HG03280 (cell line): ENCODE results near the gene DNM2.
A peak's percentile ranks its signal among the peaks of the same experiment; 100 is the strongest.
"Not testable (repeated sequence)": the region's sequence is repeated elsewhere in the genome, so short reads cannot be mapped to it uniquely, and the experiment has no call there.

Experiments used
- ATAC-seq: cut with Tn5 transposase; IDR thresholded peaks from one replicate; pipeline ENCODE4 v1.9.1; 2021; ENCODE audit warnings: mild to moderate bottlenecking, moderate library complexity; ENCODE audit not compliant: unreplicated experiment

The DNM2 gene

GRCh38 chr19:10856899-10857298 is 139.0 kb downstream of the DNM2 start:
- ATAC-seq, result not testable (repeated sequence)

DNA sequence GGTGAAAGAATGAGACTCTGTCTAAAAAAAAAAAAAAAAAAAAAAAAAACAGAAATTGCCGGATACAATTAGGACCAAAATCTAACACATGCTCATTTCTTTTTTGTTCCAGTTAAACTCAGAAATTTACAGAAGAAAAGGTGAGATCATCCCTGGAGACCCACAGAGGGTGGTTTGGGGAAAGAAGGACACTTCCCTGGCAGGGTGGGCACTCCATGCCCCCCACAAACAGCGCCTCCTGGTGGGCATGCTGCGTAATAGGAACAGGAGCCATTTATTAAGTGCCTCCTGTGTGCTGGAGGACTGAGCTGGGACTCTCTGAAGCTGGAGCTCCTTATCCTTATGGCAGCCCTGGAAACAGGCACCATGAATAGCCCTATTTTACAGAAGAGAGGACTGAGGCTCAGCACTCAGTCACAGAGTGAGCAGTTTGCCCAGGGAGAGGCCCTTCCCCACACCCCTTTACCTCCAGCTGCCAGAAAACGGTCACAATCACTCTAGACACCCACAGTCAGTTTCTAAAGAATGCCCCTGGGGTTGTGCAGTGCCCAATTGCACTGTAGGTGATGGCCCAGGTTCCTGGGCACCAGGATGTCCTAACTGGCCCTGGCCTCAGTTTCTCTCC is 140.4 kb downstream of the DNM2 start:
- no peak for ATAC-seq

GRCh38 chr19:10861103-10861651 is 143.3 kb downstream of the DNM2 start:
- no peak for ATAC-seq

DNA sequence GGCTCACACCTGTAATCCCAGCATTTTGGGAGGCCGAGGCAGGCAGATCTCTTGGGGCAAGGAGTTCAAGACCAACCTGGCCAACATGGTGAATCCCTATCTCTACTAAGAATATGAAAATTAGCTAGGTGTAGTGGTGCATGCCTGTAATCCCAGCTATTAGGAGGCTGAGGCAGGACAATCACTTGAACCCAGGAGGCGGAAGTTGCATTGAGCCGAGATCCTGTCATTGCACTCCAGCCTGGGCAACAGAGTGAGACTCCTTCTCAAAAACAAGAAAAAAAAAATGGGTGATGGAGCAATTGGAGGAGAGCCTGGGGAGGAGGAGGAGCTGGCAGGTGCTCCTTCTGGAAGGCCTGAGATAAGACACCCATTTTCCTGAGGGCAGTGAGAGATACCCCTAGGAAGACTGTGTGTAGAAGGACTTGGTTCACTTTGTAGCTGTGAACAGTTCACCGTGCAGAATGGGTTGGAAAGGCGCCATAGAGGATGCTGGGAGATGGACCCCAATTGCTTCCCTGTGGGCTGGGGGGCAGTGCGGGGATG is 144.8 kb downstream of the DNM2 start:
- ATAC-seq, result no peak

GRCh38 chr19:10863107-10863717 is 145.3 kb downstream of the DNM2 start:
- no peak for ATAC-seq

- no peak for ATAC-seq
These were observed 146.6 kb downstream of the DNM2 start for GRCh38 chr19:10864538-10864899.

GRCh38 chr19:10866495-10866894 is 148.6 kb downstream of the DNM2 start:
- ATAC-seq, result no peak

- ATAC-seq, result no peak
These were observed 151.1 kb downstream of the DNM2 start for GRCh38 chr19:10868872-10869547.

GRCh38 chr19:10869872-10870311 is 152.0 kb downstream of the DNM2 start:
- ATAC-seq, result not testable (repeated sequence)

GRCh38 chr19:10870501-10870954 is 152.6 kb downstream of the DNM2 start:
- ATAC-seq, result no peak

- peak; percentile 75 for ATAC-seq
These were observed 153.2 kb downstream of the DNM2 start, which contains the start of gene CARM1 for GRCh38 chr19:10870955-10871603. CARM1 (plus strand) TSS chr19:10871553; CDS start chr19:10871703, 150 bp downstream.

DNA sequence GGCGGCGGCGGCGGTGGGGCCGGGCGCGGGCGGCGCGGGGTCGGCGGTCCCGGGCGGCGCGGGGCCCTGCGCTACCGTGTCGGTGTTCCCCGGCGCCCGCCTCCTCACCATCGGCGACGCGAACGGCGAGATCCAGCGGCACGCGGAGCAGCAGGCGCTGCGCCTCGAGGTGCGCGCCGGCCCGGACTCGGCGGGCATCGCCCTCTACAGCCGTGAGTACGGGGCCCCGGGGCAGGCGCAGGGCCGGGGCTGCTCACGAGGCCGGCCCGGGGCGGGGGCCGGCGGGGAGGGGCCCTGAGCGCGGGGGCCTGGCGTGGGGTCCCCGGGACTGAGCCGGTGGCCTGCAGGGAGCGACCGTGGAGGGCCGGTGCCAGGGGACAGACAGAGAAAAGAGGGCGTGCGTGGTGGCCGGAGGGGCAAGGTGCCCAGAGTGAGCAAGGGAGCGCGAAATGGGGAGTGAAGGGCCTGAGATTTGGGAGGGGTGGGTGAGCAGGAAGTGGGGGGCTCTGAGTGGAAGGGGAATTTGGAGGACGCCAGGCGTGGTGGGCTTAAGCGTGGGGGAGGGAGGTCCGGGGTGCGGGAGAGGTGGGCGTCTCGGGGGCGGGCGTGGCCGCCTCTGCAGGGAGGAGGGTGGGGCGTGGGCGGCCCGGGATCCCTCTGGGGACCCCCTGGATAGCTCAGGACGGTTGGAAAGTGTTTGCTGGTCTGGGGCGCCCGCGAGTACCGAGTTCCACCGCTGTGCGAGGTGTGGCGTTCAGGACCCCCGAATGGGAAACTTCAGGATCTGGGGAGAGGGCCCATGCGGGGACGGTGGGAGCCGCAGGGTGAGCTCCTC is 154.0 kb downstream of the DNM2 start:
- peak; percentile 19 for ATAC-seq

DNA sequence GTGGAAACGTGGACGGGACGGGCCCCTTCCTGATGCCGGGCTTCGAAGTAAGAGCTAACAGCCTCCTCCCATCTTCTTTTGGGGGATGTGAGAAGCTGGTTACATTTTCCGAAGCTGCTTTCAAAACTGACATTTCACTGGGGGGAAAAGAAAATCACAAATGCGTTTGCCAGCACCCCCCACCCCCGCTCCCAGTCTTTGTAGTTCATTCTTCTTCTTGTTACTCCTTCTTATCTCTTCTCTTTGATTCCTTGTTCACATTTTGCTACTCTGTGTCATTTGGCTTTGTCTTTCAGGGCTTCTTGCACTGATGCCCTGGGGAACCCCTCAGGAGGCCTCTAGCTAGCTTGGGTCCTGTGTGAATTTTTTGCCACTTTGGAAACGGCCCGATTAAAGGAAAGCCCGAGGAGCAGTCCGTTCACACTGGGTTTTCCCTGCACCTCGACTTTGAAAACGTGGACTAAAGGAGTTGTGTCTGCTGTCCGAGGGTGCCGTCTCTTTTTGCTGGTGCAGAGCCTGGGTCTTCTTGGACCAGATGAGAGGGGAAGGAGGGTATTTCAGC is 154.7 kb downstream of the DNM2 start:
- ATAC-seq, result no peak

GRCh38 chr19:10874024-10874423 is 156.1 kb downstream of the DNM2 start:
- ATAC-seq, result no peak

DNA sequence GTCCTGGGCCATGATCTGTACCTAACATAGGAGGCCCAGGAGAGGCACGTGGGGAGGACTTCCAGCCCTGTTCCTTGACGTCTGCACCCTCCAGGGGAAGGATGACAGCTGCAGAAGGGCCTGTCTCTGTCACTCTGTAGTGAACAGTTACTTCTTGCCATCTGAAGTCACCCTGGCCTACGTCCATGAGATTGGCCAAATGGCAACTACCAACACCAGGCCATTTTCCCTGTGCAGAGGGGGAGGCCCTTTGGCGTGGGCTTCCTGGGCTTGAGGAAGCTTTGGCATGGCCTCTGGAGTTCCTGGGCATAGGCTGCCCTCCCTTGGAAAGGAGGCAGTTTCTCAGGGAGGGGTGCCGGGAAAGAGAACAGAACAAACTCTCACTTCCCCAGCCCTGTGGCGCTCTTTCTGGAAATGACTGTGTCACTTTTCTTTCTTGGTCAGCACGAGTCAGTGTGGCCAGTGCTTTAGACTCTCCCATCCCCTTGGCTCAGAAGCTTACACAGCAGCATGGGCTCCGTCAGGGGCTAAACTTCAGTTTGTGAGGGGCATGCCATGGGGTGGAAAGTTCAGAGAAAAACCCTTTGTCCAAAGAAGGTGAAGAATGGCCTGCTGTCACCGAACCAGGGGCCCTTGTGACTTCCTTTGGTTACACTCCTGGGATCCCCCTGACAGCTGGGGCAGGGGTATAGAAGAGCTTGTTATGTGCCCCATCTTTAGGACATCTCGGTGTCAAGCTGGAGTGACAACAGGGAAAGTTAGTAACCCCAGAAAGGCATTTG is 158.8 kb downstream of the DNM2 start:
- peak; percentile 41 for ATAC-seq

DNA sequence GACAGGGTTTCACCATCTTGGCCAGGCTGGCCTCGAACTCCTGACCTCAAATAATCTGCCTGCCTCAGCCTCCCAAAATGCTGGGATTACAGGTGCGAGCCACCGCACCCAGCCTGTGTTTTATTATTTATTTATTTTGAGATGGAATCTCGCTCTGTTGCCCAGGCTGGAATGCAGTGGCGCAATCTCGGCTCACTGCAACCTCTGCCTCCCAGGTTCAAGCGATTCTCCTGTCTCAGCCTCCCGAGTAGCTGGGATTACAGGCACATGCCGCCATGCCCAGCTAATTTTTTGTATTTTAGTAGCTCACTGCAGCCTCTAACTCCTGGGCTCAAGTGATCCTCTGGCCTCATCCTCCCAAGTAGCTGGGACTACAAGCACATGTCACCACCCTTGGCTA is 159.7 kb downstream of the DNM2 start:
- not testable (repeated sequence) for ATAC-seq

DNA sequence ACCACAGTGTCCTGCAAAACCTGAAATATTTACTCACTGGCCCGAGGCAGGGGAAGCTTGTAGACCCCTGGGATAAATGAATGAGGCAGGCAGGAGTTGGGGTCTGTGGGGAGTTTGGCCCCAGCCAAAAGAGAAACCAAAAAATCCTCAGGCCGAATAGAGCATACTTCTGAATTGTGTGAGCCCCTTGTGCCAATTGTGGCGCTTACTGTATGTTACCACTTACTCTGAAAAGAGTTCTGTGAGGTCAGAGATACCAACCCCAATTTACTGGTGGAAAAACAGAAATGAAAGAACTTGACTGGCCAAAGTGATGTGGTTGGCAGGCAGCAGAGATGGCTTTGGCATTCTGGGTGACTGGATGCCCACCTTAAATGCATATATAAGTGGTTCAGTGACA is 160.4 kb downstream of the DNM2 start:
- ATAC-seq, result no peak
